Measurements from ENCODE around the gene SPPL2C. TPM values are rescaled to one million over a fixed set of nuclear protein-coding genes. Genes with fewer than 3 reads are reported as not detected.

Gene SPPL2C
- total RNA-seq, 2 donors from 2014 or later = 1.5 TPM; not detected in 1

DNA sequence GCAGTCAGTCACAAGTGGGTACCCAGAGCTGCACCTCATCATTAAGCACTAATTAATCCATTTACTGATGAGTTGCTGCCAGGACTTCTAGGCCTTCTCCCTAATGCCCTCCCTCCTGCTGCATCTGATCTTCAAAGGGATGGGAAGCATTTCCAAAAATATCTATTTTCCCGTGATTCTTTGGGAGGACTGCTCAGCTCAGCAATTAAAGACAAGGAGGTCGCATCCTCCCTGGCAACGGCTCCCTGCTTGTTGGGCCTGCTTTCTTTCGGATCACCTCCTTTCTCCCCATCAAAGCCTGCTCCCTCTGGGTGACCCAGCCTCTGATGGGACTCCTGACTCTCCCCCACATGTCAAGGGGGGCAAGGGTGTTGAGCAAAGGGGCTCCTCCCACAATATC is 26.0 kb upstream of the SPPL2C start:
- Histone ChIP-seq H3K27ac (no peak overlapping the region), H3K27me3 (replicated peaks; ENCODE audit: insufficient read depth) (no peaks in the 10 kb centered on the region), H3K4me1 (replicated peaks) (no peaks in the 10 kb centered on the region), H3K36me3 (no peaks in the 10 kb centered on the region), H3K9me3 (no peaks in the 10 kb centered on the region), H3K4me3 (no peak overlapping the region)
- DNase-seq (ENCODE audit: low spot score) = no peak
- TF ChIP-seq POLR2AphosphoS5 (IDR thresholded peaks at IDR 0.05) (no peak), POLR2A (IDR thresholded peaks at IDR 0.05) (no peak)
- TF ChIP-seq, protein P1, sequence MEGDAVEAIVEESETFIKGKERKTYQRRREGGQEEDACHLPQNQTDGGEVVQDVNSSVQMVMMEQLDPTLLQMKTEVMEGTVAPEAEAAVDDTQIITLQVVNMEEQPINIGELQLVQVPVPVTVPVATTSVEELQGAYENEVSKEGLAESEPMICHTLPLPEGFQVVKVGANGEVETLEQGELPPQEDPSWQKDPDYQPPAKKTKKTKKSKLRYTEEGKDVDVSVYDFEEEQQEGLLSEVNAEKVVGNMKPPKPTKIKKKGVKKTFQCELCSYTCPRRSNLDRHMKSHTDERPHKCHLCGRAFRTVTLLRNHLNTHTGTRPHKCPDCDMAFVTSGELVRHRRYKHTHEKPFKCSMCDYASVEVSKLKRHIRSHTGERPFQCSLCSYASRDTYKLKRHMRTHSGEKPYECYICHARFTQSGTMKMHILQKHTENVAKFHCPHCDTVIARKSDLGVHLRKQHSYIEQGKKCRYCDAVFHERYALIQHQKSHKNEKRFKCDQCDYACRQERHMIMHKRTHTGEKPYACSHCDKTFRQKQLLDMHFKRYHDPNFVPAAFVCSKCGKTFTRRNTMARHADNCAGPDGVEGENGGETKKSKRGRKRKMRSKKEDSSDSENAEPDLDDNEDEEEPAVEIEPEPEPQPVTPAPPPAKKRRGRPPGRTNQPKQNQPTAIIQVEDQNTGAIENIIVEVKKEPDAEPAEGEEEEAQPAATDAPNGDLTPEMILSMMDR (IDR thresholded peaks at IDR 0.05) = no peak
- 51% methylated on average over 4 of the region's 4 CpGs for whole genome bisulfite sequencing
- intact Hi-C loops (cut with DNase I) = no loop called here

DNA sequence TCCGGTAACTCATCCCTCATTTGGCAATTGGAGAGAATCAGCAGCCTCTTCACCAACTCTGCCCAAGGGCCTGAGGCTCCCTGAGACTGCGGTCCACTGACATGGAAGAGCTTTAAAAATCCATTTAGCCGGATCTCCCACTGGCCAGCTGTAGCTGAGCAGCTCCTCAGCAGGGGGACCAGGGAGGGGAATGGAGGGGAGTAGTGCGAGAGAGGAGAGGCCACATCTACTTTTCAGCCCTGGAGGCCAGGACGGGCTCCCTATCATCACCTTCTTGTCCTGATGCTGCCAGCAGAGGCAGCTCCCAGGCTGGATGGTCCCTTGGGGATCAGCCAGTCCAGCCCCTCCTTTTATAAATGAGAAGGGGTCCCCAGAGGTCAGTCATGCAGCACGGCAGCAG is 25.0 kb upstream of the SPPL2C start:
- no peak overlapping the region for H3K27ac ChIP-seq
- H3K36me3 ChIP-seq = no peaks in the 10 kb centered on the region
- intact Hi-C loops (cut with DNase I) = no loop called here
- no peak overlapping the region for H3K4me3 ChIP-seq
- no peak for DNase-seq (ENCODE audit: low spot score)
- TF ChIP-seq, protein P1 (IDR thresholded peaks at IDR 0.05) = no peak
- H3K9me3 ChIP-seq = no peaks in the 10 kb centered on the region
- H3K4me1 ChIP-seq (replicated peaks) = no peaks in the 10 kb centered on the region
- no peaks in the 10 kb centered on the region for H3K27me3 ChIP-seq (replicated peaks; ENCODE audit: insufficient read depth)
- WGBS = 92% methylated on average over 6 of the region's 6 CpGs

- no peak for DNase-seq (ENCODE audit: low spot score)
- Histone ChIP-seq H3K36me3 (no peaks in the 10 kb centered on the region), H3K9me3 (no peaks in the 10 kb centered on the region), H3K4me3 (no peak overlapping the region), H3K4me1 (replicated peaks) (no peaks in the 10 kb centered on the region), H3K27ac (no peak overlapping the region), H3K27me3 (replicated peaks; ENCODE audit: insufficient read depth) (no peaks in the 10 kb centered on the region)
- intact Hi-C loops (cut with DNase I) = no loop called here
- 45% methylated on average over 6 of the region's 6 CpGs for WGBS
- TF ChIP-seq POLR2A (IDR thresholded peaks at IDR 0.05) (no peak), POLR2AphosphoS5 (IDR thresholded peaks at IDR 0.05) (no peak)
- TF ChIP-seq, protein P1 (IDR thresholded peaks at IDR 0.05) = no peak
Measured at GRCh38 chr17:45820052-45820780, 24.5 kb upstream of the SPPL2C start.

GRCh38 chr17:45821147-45821546 is 23.5 kb upstream of the SPPL2C start:
- intact Hi-C loops (cut with DNase I) = no loop called here
- DNase-seq (ENCODE audit: low spot score) = no peak
- H3K27me3 ChIP-seq (replicated peaks; ENCODE audit: insufficient read depth) = no peaks in the 10 kb centered on the region
- TF ChIP-seq, protein P1 (IDR thresholded peaks at IDR 0.05) = no peak
- TF ChIP-seq POLR2A (IDR thresholded peaks at IDR 0.05) (no peak), POLR2AphosphoS5 (IDR thresholded peaks at IDR 0.05) (no peak)
- H3K9me3 ChIP-seq = no peaks in the 10 kb centered on the region
- H3K4me3 ChIP-seq = no peak overlapping the region
- no peak overlapping the region for H3K27ac ChIP-seq
- H3K36me3 ChIP-seq = no peaks in the 10 kb centered on the region
- WGBS = 97% methylated on average over 9 of the region's 9 CpGs
- no peaks in the 10 kb centered on the region for H3K4me1 ChIP-seq (replicated peaks)

DNA sequence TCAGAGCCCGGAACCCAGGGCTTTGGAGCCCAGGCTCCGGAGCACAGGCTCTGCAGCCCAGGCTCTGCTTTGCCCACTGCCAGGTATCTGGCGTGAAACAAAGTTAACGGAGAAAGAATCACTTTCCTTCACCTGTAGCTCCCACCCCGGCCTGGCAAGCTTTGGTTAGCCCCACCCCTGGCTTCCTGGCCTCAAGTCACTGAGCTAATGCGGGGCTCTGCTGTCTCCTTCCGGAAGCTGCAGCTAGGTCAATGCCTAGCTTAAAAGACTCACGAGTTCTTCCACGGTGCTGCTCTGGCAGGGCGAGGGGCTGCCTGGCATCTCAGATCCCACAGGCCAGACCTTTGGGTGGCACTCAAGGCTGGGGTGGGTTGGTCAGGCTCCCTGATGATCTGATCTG is 21.1 kb upstream of the SPPL2C start:
- 60% methylated on average over 10 of the region's 10 CpGs for WGBS
- Histone ChIP-seq H3K4me3 (no peak overlapping the region), H3K4me1 (replicated peaks) (no peaks in the 10 kb centered on the region), H3K27ac (no peak overlapping the region), H3K9me3 (no peaks in the 10 kb centered on the region), H3K27me3 (replicated peaks; ENCODE audit: insufficient read depth) (no peaks in the 10 kb centered on the region), H3K36me3 (no peaks in the 10 kb centered on the region)
- DNase-seq (ENCODE audit: low spot score) = no peak
- intact Hi-C loops (cut with DNase I) = no loop called here
- no peak for TF ChIP-seq POLR2AphosphoS5 (IDR thresholded peaks at IDR 0.05)

Measured in prostate gland (tissue), 2 donors.